OCI-LY3 (cell line): ENCODE data around the gene CNTN5.

Experiments used
- EZH2phosphoT487 ChIP-seq: fragments of 200-600 bp; shearing (Covaris generic); IDR thresholded peaks from 2 replicates; pipeline ENCODE4 v1.6.1; 2018; ENCODE audit warnings: antibody characterized with exemption, mixed run types, low read depth
- TF ChIP-seq, protein P1 (sequence below): fragments of 200-600, 300-600 bp; sonication (generic); IDR thresholded peaks from 2 replicates; pipeline ENCODE4 v1.5.1; 2014; ENCODE audit warnings: antibody characterized with exemption, low read length, low read depth

DNA sequence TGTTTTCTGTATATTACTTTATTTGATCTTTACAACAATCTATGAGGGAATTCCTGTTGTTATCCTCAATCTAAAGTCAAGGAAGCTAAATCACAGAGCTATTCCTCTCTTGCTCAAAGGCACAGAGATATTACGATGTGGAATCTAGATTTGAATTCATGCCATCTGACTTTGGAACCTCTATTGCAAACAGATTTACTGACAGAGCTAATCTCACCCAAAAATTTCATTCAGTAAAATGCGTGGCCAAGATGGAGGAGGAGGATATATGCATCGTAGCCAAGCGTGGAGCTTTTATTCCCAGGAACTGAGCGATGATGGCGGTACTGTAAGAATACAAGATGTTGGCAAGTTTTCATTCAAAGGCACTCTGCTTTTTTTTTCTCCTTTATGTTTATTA lies 791.8 kb downstream of the CNTN5 start:
- TF ChIP-seq, protein P1, sequence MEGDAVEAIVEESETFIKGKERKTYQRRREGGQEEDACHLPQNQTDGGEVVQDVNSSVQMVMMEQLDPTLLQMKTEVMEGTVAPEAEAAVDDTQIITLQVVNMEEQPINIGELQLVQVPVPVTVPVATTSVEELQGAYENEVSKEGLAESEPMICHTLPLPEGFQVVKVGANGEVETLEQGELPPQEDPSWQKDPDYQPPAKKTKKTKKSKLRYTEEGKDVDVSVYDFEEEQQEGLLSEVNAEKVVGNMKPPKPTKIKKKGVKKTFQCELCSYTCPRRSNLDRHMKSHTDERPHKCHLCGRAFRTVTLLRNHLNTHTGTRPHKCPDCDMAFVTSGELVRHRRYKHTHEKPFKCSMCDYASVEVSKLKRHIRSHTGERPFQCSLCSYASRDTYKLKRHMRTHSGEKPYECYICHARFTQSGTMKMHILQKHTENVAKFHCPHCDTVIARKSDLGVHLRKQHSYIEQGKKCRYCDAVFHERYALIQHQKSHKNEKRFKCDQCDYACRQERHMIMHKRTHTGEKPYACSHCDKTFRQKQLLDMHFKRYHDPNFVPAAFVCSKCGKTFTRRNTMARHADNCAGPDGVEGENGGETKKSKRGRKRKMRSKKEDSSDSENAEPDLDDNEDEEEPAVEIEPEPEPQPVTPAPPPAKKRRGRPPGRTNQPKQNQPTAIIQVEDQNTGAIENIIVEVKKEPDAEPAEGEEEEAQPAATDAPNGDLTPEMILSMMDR, result no peak
- TF ChIP-seq EZH2phosphoT487, result no peak
